ENCODE data around the gene SEC11A.
"Not testable (repeated sequence)": the region's sequence is repeated elsewhere in the genome, so short reads cannot be mapped to it uniquely, and the experiment has no call there.

The SEC11A gene

GRCh38 chr15:84736375-84736774 is 20.4 kb upstream of the SEC11A start:
- DNase-seq: no peak

DNA sequence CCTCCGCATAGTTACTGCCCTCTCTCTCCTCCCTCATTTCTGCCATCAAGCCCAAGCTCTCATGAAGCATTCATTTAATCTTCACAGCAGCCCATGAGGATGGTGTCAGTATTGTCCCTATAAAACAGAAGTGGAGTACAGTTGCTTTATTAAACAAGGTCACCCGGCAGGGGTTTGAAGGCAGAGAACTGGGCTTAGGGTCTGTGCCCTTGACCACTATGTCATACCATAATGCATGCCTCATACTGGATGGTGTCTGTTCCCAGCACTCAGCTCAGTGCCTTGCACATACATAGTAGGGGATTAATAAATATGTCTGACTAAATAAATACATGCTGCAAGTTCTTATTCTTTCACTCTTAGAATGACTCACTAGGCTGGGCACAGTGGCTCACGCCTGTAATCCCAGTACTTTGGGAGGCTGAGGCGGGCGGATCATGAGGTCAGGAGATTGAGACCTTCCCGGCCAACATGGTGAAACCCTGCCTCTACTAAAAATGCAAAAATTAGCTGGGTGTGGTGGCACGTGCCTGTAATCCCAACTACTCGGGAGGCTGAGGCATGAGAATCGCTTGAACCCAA is 19.6 kb upstream of the SEC11A start:
- DNase-seq: not testable (repeated sequence)

DNA sequence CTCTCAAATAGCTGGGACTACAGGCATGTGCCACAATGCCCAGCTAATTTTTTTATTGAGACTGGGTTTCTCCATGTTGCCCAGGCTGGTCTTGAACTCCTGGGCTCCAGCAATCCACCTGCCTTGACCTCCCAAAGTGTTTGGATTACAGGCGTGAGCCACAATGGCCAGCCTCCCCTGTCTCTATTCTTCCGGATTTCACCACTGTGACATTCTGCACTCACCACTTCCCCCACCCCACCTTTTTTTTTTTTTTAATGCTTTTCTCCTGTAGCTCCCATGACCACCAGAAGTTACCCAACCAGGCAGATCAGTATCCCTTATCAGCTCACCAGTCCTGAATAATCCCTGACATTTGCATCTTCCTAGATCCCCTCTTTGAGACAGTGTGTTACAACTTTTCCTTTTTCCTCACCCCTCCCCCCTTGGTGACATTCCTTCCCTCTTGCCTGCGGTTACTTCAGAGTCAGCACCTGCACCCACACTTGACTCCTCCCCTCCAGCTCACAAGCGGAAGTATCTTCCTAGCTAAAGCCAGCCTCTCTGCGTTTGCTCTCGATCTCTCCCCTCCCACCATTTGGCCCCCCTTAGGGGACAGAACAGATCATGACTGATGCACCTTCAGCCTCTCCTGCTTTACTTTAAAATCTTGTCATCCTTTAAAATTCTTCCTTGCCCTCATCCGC is 19.0 kb upstream of the SEC11A start:
- DNase-seq: peak; percentile 65

- DNase-seq: no peak
Measured at GRCh38 chr15:84731774-84732173, 15.8 kb upstream of the SEC11A start.

GRCh38 chr15:84727429-84727828 is 11.5 kb upstream of the SEC11A start:
- no peak for DNase-seq

DNA sequence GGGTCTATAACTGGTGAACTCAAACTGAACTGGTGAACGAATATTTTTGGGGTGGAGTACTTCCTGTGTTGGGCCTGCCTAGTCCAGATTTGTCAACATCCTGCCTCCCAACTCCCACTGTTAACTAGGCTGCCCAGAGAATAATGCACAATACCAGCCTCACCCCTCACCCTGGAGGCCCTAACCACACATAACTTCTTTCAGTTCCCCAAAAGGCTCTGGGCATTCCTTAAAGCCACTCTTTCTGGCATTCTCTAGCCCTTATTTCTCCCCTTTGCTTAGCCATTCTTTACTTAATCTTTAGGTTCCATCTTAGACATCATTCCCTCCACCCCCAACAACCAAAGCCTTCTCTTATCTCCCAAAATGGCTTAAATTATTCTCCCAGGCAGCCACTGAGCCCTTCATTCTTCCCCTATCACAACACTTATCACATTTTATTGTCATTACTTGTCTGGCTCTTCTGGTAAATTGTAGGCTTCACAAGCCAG is 9.1 kb upstream of the SEC11A start:
- DNase-seq: no peak

GRCh38 chr15:84722628-84723027 is 6.7 kb upstream of the SEC11A start:
- DNase-seq: no peak

DNA sequence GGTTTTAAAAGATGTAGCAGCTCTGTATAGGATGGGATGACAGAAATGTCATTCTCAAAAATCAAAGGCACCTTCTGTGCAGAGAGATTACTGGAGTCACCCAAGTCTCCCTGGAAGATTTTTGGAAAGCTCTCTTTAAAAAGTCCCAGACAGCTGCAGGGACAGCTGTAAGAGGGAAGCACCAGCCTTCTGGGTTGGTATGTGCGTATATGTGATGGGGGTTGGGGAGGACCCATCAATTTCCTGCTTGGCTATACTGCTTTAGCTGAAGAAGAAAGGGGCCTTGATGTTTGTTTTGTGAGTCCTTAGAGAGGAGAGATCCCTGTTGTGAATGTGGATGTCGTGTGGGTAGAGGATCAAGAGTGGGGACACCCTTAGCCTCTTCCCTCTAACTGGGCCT is 5.4 kb upstream of the SEC11A start:
- no peak for DNase-seq

DNA sequence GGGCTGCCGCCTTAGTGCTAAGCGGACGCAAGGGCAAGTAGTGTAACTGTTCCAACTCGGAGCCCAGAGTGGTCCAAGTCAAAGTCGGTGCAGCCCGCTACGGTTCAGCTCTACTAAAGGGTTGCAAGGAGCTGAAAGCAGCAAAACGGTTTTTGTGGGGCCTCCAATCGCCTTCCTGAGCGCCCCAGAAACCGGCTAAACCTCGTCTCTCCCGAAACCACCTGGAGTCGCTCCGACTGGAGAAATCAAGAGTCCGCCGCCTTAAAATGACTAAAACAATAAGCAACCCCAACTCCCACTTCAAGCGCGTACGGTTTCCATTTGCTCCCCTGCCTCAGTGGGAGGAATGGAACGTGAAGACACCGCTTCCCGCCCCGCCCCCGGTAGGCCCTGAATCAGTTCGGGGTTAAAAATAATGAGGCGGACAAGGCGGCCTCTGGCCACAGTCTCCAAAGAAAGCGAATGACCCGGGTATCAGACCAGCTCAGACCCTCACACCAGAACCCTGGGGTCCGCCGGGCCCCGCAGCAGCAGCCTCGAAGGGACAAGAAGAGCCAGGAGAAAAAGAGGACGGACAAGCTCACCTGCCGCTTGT is 401 bp downstream of the SEC11A start:
- no peak for DNase-seq

- no peak for DNase-seq
Measured at GRCh38 chr15:84714821-84715220, 1.1 kb downstream of the SEC11A start.

DNA sequence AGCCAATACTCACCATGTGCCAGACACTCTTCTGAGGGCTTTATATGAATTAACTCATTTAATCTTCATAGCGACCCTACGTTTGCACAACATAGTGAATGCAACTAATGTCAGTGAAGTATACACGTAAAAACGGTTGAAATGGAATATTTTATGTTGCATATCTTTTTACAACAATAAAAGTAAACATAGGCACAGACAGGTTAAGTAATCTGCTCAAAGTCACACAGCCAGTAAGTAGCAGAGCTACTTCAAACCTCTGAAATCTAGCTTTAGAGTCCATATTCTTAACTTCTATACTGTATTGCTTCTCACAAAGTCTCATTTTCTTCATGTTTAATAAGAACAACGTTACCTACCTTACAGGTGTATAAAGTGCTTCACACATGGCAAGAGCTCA is 1.6 kb downstream of the SEC11A start:
- DNase-seq: no peak

- DNase-seq: no peak
Measured at GRCh38 chr15:84703808-84704207, 12.1 kb downstream of the SEC11A start.

DNA sequence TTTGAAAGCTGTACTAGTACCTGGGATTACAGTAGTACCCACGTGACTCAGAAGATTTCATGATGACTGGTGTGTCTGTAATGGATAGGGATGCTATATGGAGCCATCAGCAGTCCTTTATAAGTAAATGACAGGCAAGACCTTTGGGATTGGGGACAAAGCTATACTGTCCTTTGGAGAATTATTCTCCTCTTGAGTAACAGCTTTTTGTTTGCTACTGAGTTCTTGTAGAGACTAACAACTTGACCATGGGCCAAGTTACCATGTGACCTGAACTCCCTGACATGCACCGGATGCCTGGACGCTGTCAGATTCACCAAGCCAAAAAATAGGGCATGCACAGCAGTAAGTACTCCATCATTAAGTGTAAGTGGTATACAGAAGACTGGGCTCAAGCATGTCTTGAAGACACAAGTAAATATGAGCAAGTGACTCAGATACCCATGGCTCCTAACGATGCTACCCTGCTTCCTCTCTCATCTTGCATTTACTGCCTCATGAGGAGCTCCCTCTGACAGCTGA is 12.9 kb downstream of the SEC11A start:
- no peak for DNase-seq

DNA sequence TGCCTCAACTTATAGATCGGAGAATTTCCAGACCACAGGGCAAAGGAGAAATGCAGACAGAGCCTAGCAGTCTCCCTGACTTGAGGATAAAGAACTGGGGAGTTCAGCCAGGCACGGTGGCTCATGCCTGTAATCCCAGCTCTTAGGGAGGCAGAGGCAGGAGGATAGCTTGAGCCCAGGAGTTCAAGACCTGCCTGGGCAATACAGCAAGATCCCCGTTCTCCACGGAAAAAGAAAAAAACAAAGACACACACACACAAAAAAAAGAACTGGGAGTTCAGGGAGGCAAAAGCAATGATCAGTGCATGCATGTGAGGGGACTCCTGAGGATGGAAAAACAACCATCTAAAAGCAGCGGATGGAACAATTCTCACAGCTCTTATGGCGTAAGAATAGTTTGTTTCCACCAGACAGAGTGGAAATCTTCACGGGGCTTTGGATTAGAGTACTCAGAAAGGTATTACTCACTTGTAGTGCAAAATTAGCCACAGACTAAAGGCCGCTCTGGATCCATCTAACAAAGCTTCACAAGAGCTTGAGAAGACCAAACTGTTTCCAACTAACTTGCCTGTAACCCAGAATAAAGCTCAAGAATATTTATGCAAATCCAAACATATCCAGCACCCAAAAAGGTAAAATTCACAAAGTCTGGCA is 16.3 kb downstream of the SEC11A start:
- no peak for DNase-seq

- no peak for DNase-seq
Measured at GRCh38 chr15:84697236-84697990, 18.5 kb downstream of the SEC11A start.

- DNase-seq: no peak
Measured at GRCh38 chr15:84696757-84697156, 19.2 kb downstream of the SEC11A start.

GRCh38 chr15:84690342-84690741 is 25.6 kb downstream of the SEC11A start:
- no peak for DNase-seq

DNA sequence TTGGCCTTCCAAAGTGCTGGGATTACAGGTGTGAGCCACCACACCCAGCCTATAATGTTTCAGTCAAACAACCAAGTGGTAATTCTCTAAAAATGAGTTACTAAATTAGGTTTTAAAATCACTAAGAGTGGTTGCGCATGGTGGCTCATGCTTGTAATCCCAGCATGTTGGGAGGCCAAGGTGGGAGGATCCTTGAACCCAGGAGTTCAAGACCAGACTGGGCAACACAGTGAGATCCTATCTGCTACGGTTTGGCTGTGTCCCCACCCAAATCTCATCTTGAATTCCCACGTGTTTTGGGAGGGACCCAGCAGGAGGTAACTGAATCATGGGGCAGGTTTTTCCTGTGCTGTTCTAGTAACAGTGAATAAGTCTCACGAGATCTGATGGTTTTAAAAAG is 26.1 kb downstream of the SEC11A start:
- DNase-seq: no peak

GRCh38 chr15:84686446-84686845 is 29.5 kb downstream of the SEC11A start:
- not testable (repeated sequence) for DNase-seq

- DNase-seq: no peak
Measured at GRCh38 chr15:84685304-84685703, 30.6 kb downstream of the SEC11A start.

- DNase-seq: no peak
Measured at GRCh38 chr15:84684092-84684491, 31.8 kb downstream of the SEC11A start.

GRCh38 chr15:84681831-84682230 is 34.1 kb downstream of the SEC11A start:
- no peak for DNase-seq

DNA sequence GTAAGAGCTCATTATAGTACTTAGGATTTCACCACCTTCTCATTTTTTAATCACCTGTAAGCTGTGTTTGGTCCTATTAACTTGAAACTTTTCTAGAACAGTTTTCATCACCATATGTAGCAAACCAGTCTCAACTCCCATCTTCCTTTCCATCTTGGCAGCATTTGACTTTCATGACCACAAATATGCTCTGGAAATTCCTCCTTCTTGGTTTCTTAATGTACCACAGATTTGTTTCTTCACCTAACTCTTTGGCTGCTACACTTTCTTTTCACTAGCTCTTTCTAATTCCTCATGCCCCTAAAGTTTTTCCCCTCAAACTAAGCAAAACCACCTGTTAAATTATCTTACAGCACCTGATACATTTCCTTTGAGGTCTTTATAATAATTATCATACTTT is 44.7 kb downstream of the SEC11A start:
- no peak for DNase-seq

Measured in KG1 (cell line).